Astrocyte of the spinal cord (primary cell): Measurements from ENCODE around the gene BRINP1.

Experiments
- DNase-seq: peaks from one replicate; pipeline ENCODE4 v3.0.0; 2011; ENCODE audit warnings: low read depth, low spot score
- H3K4me3 ChIP-seq: 2 replicates; pipeline ENCODE4 v1.5.1; 2011; ENCODE audit warnings: low read depth, mild to moderate bottlenecking, low read length, moderate library complexity
- in situ Hi-C: cut with HindIII; loops from 2 replicates; pipeline ENCODE4 v1.10.0; 2017; ENCODE audit warnings: low sequenced_read_pairs
- TF ChIP-seq, protein P1 (sequence below): IDR thresholded peaks from 2 replicates; pipeline ENCODE4 v1.5.1; 2012; ENCODE audit warnings: low read depth, mild to moderate bottlenecking, low read length, inconsistent platforms

BRINP1 gene

DNA sequence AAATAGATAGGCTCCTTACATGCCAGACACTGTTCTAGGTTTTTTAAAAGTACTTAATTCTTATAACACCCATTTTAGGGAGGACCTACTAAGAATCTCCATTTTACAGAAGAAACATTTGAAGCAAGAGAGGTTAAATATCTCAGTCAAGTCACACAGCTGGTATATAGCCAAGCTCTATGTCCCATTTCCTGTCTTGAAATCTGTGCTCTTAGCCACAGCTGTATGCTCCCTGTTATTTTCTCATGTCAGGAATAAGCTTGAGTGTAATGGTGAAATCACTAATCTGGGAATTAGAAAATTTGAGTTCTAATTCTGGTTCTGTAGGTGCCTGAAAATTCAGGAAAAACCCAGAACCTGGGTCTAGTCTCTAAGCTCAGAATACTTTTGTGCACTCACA, 208.7 kb downstream of the BRINP1 start:
- TF ChIP-seq, protein P1, sequence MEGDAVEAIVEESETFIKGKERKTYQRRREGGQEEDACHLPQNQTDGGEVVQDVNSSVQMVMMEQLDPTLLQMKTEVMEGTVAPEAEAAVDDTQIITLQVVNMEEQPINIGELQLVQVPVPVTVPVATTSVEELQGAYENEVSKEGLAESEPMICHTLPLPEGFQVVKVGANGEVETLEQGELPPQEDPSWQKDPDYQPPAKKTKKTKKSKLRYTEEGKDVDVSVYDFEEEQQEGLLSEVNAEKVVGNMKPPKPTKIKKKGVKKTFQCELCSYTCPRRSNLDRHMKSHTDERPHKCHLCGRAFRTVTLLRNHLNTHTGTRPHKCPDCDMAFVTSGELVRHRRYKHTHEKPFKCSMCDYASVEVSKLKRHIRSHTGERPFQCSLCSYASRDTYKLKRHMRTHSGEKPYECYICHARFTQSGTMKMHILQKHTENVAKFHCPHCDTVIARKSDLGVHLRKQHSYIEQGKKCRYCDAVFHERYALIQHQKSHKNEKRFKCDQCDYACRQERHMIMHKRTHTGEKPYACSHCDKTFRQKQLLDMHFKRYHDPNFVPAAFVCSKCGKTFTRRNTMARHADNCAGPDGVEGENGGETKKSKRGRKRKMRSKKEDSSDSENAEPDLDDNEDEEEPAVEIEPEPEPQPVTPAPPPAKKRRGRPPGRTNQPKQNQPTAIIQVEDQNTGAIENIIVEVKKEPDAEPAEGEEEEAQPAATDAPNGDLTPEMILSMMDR: no peak
- H3K4me3 ChIP-seq: no peak overlapping the region
- in situ Hi-C loops: no loop called here
- no peak for DNase-seq

DNA sequence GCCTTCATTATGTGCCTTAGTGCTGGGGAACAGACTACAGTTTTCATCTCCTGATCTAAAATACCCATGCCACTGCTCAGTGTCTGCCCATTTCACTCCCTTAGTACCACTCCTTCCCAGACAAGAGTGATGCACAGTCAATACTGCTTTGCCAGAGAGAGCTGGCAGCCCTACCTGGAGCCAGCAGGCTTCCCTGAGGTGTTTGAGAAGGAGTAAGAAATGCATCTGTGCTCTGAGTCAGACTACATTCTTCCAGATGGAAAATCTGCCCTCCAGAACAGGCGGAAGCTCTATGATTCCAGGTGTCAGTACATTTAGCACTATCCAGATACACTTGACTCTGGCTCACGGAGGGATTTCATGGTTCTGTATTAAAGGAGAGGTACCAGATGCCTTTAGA, 209.8 kb downstream of the BRINP1 start:
- DNase-seq: no peak
- in situ Hi-C loops: no loop called here
- TF ChIP-seq, protein P1: no peak
- H3K4me3 ChIP-seq: no peak overlapping the region

DNA sequence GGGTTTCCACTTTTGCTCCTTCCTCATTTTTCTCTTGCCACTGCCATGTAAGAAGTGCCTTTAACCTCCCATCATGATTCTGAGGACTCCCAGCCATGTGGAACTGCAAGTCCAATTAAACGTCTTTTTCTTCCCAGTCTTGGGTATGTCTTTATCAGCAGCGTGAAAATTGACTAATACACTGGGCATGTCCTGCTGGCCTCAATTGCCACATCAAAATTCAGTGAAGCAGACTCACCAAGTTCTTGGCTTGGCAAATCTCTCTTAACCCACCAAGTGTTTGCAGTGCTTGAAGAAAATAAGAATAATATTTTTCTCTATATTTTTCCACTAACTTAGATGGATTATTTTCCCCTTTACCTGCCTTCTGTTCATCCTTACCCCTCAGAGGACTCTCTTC, 212.0 kb downstream of the BRINP1 start:
- DNase-seq: no peak
- in situ Hi-C loops: no loop called here
- TF ChIP-seq, protein P1: no peak
- no peak overlapping the region for H3K4me3 ChIP-seq

DNA sequence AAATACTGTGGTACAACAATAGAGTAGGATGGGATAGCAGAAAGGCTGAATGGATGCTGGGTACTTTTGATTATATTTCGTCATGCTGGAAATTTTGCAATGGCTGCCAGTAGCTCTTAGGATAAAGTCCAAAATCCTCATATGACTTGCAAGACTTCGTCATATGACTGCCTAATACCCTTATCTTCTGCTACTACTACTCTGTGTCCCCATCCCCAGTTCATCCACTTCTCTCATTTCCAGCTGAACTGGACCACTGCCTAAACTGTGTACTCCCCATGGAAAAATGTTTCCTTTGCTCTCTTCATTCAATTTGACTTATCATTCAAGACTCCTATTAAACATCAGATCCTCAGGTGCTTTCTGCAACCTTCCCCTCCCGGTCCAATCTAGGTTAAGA, 212.9 kb downstream of the BRINP1 start:
- no peak overlapping the region for H3K4me3 ChIP-seq
- in situ Hi-C loops: no loop called here
- TF ChIP-seq, protein P1: no peak
- DNase-seq: no peak

DNA sequence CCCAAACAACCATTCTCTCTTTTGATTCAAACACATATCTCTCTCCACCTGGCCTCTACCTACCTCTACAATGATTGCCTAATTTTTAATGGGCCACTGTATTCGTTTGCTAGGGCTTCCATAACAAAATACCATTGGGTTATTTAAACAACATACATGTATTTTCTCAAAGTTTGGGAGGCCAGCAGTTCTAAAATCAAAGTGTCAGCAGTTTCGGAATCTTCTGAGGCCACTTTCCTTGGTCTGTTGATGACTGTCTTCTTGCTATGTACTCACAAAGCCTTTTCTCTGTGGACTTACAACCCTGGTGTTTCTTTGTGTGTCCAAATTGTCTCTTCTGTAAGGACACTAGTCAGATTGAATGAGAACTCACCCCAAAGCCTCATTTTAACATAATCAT, 214.7 kb downstream of the BRINP1 start:
- in situ Hi-C loops: no loop called here
- no peak for DNase-seq
- H3K4me3 ChIP-seq: no peak overlapping the region
- TF ChIP-seq, protein P1: no peak

DNA sequence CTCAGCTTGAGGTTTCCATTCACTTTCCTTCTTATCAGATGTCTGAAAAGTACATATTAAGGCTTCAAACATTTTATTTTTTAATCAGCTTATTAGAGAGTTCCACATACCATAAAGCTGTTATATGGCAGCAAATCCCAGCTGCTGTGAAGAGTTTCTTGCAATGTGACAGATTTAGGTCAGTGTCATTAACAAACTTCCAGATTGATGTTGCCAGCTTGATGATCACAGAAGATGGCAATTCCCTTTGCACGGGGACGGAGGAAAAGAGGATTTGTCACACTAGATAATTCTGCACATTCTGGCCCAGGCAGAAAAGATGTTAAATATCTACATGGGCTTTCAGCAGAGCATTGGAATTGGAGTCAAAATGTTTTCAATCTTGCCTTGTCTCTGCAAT, 215.8 kb downstream of the BRINP1 start:
- TF ChIP-seq, protein P1: no peak
- no peak overlapping the region for H3K4me3 ChIP-seq
- no peak for DNase-seq
- in situ Hi-C loops: no loop called here

DNA sequence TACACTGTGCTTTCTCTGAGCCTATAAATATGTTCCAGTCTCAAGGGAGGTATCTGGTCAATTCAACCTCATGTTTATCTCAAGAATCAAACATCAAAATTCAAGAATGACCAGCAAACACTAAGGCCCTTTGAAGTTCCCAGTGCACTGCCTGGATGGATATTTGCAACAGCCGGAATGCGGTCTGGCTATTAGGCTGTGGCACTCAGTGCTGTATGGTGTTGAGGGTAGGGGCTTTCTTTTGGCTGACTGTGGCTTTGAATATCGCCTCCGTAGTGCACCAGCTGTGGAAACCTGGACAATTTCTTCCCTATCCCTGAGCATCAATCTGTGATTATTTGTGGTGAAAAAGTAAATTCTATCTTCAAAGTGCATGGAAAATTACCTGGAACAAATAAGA, 220.4 kb downstream of the BRINP1 start:
- TF ChIP-seq, protein P1: no peak
- in situ Hi-C loops: no loop called here
- no peak for DNase-seq
- H3K4me3 ChIP-seq: no peak overlapping the region
